HepG2 (cell line): ENCODE measurements around the gene DENND2D. TPM values are rescaled to one million over a fixed set of nuclear protein-coding genes. Genes with fewer than 3 reads are reported as not detected.

ENCODE experiments used
- CCDC6 ChIP-seq: sonication (generic); formaldehyde crosslinking; IDR thresholded peaks from 2 replicates; pipeline ENCODE4 v1.8.1; 2022; ENCODE audit warnings: mild to moderate bottlenecking, missing genetic modification reagents, moderate library complexity
- DNMT3B ChIP-seq: conservative IDR thresholded peaks from 2 replicates; pipeline ENCODE4 v1.6.1; 2016; ENCODE audit warnings: missing biosample characterization, control low read depth
- FOXM1 ChIP-seq: sonication (generic); formaldehyde crosslinking; IDR thresholded peaks from 2 replicates; pipeline ENCODE4 v1.5.0; 2020; ENCODE audit warnings: missing genetic modification reagents
- GTF2F1 ChIP-seq: fragments of 150-350 bp; IDR thresholded peaks from 2 replicates; pipeline ENCODE4 v1.6.1; 2014; ENCODE audit warnings: low read length
- KAT8 ChIP-seq: IDR thresholded peaks from 2 replicates; pipeline ENCODE4 v1.6.1; 2016; ENCODE audit warnings: missing genetic modification reagents, missing compliant biosample characterization
- KMT2A ChIP-seq: sonication (generic); formaldehyde crosslinking; IDR thresholded peaks from 2 replicates; pipeline ENCODE4 v1.4.0; 2020; ENCODE audit warnings: missing genetic modification reagents
- NFE2L2 ChIP-seq: fragments of 150-350 bp; IDR thresholded peaks from 2 replicates; pipeline ENCODE4 v1.6.1; 2014; ENCODE audit warnings: low read length
- SAP130 ChIP-seq: IDR thresholded peaks from 2 replicates; pipeline ENCODE4 v1.6.1; 2016; ENCODE audit warnings: low read depth
- ZBTB42 ChIP-seq: sonication (generic); formaldehyde crosslinking; IDR thresholded peaks from 2 replicates; pipeline ENCODE4 v1.5.0; 2020; ENCODE audit warnings: mild to moderate bottlenecking, missing genetic modification reagents
- ZNF143 ChIP-seq: sonication (generic); formaldehyde crosslinking; IDR thresholded peaks from 2 replicates; pipeline ENCODE4 v1.4.0; 2020; ENCODE audit warnings: missing genetic modification reagents
- ZNF230 ChIP-seq: sonication (generic); formaldehyde crosslinking; IDR thresholded peaks from 2 replicates; pipeline ENCODE4 v1.4.0; 2020; ENCODE audit warnings: mild to moderate bottlenecking, missing genetic modification reagents
- ZNF251 ChIP-seq: sonication (generic); formaldehyde crosslinking; IDR thresholded peaks from 2 replicates; pipeline ENCODE4 v1.9.0; 2021; ENCODE audit warnings: mild to moderate bottlenecking, missing genetic modification reagents
- ZNF816 ChIP-seq: sonication (generic); formaldehyde crosslinking; IDR thresholded peaks from 2 replicates; pipeline ENCODE4 v1.8.0; 2022; ENCODE audit warnings: missing genetic modification reagents, mild to moderate bottlenecking, borderline replicate concordance
- polyA plus RNA-seq, 8 experiments: library from polyadenylated mRNA; depleted of rRNA in 3 of 8; stranded (reverse) in 7 of 8; unstranded in 1 of 8; fragments of >200 nt; fragmentation: Illumina TruSeq in 4 of 8; extraction: Trizol in 4 of 8; gene quantifications; 2 replicates each; pipeline versions ENCODE4 v1.2.1 to v1.2.3, GENCODE V29; 2011 to 2016; ENCODE audit warnings: low read depth in 4 of 8, missing spikeins in 1 of 8, mixed read lengths in 1 of 8; ENCODE audit not compliant: insufficient read depth in 1 of 8
- total RNA-seq, 5 experiments: library from RNA; depleted of rRNA; stranded (reverse); fragments of >200 nt; fragmentation: Illumina TruSeq; extraction: Trizol; gene quantifications; 2 replicates each; pipeline ENCODE4 v1.2.3, GENCODE V29; 2016; ENCODE audit warnings: low read depth in 1 of 5
- TF ChIP-seq, protein P1 (sequence below): sonication (generic); formaldehyde crosslinking; conservative IDR thresholded peaks from 2 replicates; pipeline ENCODE4 v1.4.0; 2020; ENCODE audit warnings: missing genetic modification reagents
- TF ChIP-seq, protein P2 (sequence below): sonication (generic); formaldehyde crosslinking; IDR thresholded peaks from 2 replicates; pipeline ENCODE4 v1.4.0; 2020; ENCODE audit warnings: missing genetic modification reagents
- TF ChIP-seq, protein P3 (sequence below): sonication (generic); formaldehyde crosslinking; IDR thresholded peaks from 2 replicates; pipeline ENCODE4 v1.5.1; 2020; ENCODE audit warnings: missing genetic modification reagents, mild to moderate bottlenecking, borderline replicate concordance
- TF ChIP-seq, protein P4 (sequence below): sonication (generic); formaldehyde crosslinking; IDR thresholded peaks from 2 replicates; pipeline ENCODE4 v1.5.1; 2020; ENCODE audit warnings: mild to moderate bottlenecking, missing genetic modification reagents
- TF ChIP-seq, protein P5 (sequence below): sonication (generic); formaldehyde crosslinking; IDR thresholded peaks from 2 replicates; pipeline ENCODE4 v1.4.0; 2020; ENCODE audit warnings: mild to moderate bottlenecking, missing genetic modification reagents, borderline replicate concordance

The DENND2D gene
- total and polyA plus RNA-seq, 2 of the 13 experiments (the other 11 are each of a cell fraction or from before 2014, with no cell fraction given): 0.04 TPM; not detected in 1

DNA sequence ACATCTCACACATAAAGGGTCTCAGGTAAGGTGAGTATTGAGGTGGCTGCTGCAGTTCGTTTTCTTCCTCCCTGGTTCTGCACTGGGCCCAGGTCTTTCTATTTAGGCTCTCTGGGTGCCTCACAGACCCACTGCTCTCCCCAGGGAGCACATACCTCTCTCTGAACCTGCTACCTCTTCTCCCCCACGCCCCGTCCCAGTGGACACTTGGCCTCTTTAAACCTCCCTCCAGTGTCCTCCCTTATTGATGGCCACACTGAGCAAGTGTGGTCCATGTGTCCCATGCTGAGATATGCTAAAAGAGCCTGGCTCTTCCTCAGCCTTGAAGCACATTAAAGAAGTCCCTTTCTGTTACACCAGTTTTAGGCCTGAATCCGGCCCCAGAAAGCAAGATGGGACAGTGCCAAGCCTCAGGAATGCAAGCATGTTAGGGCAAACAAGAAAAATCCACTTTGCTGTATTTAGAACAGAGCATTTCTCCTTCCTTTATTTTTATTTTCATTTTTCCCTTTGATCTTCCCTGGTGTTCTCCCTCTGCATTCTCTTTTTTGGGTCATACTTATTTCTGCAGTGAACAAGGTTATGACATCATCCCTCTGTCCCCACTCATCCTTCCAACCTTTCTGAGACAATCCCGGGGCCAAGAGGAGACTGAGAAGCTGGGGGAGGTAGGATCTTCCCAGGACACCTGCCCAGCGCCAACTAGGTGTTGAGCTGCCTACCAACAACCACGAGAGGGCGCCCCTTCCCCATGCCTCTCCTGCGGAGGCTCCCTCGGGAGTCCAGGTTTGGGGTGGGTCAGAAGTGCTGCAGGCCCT is 22.1 kb upstream of the DENND2D start (continued):
- TF ChIP-seq, protein P1, sequence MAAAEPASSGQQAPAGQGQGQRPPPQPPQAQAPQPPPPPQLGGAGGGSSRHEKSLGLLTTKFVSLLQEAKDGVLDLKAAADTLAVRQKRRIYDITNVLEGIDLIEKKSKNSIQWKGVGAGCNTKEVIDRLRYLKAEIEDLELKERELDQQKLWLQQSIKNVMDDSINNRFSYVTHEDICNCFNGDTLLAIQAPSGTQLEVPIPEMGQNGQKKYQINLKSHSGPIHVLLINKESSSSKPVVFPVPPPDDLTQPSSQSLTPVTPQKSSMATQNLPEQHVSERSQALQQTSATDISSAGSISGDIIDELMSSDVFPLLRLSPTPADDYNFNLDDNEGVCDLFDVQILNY (CRISPR knock-in tag): no peak
- TF ChIP-seq ZNF251: no peak
- no peak for TF ChIP-seq FOXM1 (CRISPR knock-in tag)
- no peak for TF ChIP-seq ZNF816 (CRISPR knock-in tag)
- TF ChIP-seq DNMT3B (CRISPR knock-in tag): no peak
- TF ChIP-seq, protein P2, sequence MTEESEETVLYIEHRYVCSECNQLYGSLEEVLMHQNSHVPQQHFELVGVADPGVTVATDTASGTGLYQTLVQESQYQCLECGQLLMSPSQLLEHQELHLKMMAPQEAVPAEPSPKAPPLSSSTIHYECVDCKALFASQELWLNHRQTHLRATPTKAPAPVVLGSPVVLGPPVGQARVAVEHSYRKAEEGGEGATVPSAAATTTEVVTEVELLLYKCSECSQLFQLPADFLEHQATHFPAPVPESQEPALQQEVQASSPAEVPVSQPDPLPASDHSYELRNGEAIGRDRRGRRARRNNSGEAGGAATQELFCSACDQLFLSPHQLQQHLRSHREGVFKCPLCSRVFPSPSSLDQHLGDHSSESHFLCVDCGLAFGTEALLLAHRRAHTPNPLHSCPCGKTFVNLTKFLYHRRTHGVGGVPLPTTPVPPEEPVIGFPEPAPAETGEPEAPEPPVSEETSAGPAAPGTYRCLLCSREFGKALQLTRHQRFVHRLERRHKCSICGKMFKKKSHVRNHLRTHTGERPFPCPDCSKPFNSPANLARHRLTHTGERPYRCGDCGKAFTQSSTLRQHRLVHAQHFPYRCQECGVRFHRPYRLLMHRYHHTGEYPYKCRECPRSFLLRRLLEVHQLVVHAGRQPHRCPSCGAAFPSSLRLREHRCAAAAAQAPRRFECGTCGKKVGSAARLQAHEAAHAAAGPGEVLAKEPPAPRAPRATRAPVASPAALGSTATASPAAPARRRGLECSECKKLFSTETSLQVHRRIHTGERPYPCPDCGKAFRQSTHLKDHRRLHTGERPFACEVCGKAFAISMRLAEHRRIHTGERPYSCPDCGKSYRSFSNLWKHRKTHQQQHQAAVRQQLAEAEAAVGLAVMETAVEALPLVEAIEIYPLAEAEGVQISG (CRISPR knock-in tag): no peak
- no peak for TF ChIP-seq ZNF230 (CRISPR knock-in tag)
- TF ChIP-seq GTF2F1: no peak
- TF ChIP-seq CCDC6 (CRISPR knock-in tag): no peak
- TF ChIP-seq, protein P3, sequence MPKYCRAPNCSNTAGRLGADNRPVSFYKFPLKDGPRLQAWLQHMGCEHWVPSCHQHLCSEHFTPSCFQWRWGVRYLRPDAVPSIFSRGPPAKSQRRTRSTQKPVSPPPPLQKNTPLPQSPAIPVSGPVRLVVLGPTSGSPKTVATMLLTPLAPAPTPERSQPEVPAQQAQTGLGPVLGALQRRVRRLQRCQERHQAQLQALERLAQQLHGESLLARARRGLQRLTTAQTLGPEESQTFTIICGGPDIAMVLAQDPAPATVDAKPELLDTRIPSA (CRISPR knock-in tag): no peak
- no peak for TF ChIP-seq KAT8
- TF ChIP-seq, protein P4, sequence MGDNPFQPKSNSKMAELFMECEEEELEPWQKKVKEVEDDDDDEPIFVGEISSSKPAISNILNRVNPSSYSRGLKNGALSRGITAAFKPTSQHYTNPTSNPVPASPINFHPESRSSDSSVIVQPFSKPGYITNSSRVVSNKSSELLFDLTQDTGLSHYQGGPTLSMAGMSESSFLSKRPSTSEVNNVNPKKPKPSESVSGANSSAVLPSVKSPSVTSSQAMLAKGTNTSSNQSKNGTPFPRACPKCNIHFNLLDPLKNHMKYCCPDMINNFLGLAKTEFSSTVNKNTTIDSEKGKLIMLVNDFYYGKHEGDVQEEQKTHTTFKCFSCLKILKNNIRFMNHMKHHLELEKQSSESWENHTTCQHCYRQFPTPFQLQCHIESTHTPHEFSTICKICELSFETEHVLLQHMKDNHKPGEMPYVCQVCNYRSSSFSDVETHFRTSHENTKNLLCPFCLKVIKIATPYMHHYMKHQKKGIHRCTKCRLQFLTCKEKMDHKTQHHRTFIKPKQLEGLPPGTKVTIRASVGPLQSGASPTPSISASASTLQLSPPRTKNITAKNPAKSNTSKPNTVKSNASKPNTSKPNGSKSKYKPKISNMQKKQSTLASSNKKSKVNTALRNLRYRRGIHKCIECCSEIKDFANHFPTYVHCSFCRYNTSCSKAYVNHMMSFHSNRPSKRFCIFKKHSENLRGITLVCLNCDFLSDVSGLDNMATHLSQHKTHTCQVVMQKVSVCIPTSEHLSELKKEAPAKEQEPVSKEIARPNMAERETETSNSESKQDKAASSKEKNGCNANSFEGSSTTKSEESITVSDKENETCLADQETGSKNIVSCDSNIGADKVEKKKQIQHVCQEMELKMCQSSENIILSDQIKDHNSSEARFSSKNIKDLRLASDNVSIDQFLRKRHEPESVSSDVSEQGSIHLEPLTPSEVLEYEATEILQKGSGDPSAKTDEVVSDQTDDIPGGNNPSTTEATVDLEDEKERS (CRISPR knock-in tag): no peak
- no peak for TF ChIP-seq SAP130 (CRISPR knock-in tag)
- TF ChIP-seq, protein P5, sequence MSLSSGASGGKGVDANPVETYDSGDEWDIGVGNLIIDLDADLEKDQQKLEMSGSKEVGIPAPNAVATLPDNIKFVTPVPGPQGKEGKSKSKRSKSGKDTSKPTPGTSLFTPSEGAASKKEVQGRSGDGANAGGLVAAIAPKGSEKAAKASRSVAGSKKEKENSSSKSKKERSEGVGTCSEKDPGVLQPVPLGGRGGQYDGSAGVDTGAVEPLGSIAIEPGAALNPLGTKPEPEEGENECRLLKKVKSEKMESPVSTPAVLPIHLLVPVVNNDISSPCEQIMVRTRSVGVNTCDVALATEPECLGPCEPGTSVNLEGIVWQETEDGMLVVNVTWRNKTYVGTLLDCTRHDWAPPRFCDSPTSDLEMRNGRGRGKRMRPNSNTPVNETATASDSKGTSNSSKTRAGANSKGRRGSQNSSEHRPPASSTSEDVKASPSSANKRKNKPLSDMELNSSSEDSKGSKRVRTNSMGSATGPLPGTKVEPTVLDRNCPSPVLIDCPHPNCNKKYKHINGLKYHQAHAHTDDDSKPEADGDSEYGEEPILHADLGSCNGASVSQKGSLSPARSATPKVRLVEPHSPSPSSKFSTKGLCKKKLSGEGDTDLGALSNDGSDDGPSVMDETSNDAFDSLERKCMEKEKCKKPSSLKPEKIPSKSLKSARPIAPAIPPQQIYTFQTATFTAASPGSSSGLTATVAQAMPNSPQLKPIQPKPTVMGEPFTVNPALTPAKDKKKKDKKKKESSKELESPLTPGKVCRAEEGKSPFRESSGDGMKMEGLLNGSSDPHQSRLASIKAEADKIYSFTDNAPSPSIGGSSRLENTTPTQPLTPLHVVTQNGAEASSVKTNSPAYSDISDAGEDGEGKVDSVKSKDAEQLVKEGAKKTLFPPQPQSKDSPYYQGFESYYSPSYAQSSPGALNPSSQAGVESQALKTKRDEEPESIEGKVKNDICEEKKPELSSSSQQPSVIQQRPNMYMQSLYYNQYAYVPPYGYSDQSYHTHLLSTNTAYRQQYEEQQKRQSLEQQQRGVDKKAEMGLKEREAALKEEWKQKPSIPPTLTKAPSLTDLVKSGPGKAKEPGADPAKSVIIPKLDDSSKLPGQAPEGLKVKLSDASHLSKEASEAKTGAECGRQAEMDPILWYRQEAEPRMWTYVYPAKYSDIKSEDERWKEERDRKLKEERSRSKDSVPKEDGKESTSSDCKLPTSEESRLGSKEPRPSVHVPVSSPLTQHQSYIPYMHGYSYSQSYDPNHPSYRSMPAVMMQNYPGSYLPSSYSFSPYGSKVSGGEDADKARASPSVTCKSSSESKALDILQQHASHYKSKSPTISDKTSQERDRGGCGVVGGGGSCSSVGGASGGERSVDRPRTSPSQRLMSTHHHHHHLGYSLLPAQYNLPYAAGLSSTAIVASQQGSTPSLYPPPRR (CRISPR knock-in tag): no peak
- no peak for TF ChIP-seq KMT2A
- TF ChIP-seq NFE2L2: no peak
- TF ChIP-seq ZNF143: no peak
- TF ChIP-seq ZBTB42 (CRISPR knock-in tag): no peak
